K562 (cell line): ENCODE measurements around the gene QARS1. TPM values are rescaled to one million over a fixed set of nuclear protein-coding genes. Genes with fewer than 3 reads are reported as not detected.

Source experiments
- CBX1 ChIP-seq: sonication (generic); IDR thresholded peaks from 2 replicates; pipeline ENCODE4 v1.6.1; 2016; ENCODE audit warnings: antibody characterized with exemption, low read depth, mild to moderate bottlenecking
- FOXK2 ChIP-seq, 2 experiments: fragments of 450-650 bp; IDR thresholded peaks in 1 of 2; conservative IDR thresholded peaks in 1 of 2; 2 replicates each; pipeline ENCODE4 v1.6.1; 2016; ENCODE audit warnings: low read depth in 2 of 2, mild to moderate bottlenecking in 1 of 2
- GABPA ChIP-seq: fragments of 200-800 bp; sonication (Bioruptor generic); conservative IDR thresholded peaks from 2 replicates; pipeline ENCODE4 v1.6.1; 2016; ENCODE audit warnings: low read depth, missing genetic modification characterization, missing compliant biosample characterization
- L3MBTL2 ChIP-seq: fragments of 450-650 bp; IDR thresholded peaks from 2 replicates; pipeline ENCODE4 v1.6.1; 2016; ENCODE audit warnings: mild to moderate bottlenecking, moderate library complexity
- NR3C1 ChIP-seq: sonication (generic); formaldehyde crosslinking; IDR thresholded peaks from 2 replicates; pipeline ENCODE4 v1.8.1; 2022; ENCODE audit warnings: missing genetic modification reagents
- PHF8 ChIP-seq: fragments of 200-600 bp; sonication (generic); IDR thresholded peaks from 2 replicates; pipeline ENCODE4 v1.6.1; 2012; ENCODE audit warnings: mixed run types, mild to moderate bottlenecking, inconsistent platforms, low read length, moderate library complexity, borderline replicate concordance
- RBFOX2 ChIP-seq: fragments of 200-400 bp; formaldehyde crosslinking; IDR thresholded peaks from 2 replicates; pipeline ENCODE4 v1.6.1; 2017; ENCODE audit warnings: low read depth, mild to moderate bottlenecking, low read length, moderate library complexity
- polyA plus RNA-seq, 8 experiments: library from polyadenylated mRNA; depleted of rRNA in 4 of 8; stranded (reverse) in 5 of 8; unstranded in 3 of 8; fragments of >200 nt; fragmentation: Nextera tagmentation in 2 of 8; fragmentation: Illumina TruSeq in 1 of 8; extraction: Ambion mirVana in 2 of 8; extraction: Trizol in 1 of 8; gene quantifications; 2 replicates each; pipeline versions ENCODE4 v1.2.1 to v1.2.3, GENCODE V29; 2011 to 2014; ENCODE audit warnings: inconsistent platforms in 1 of 8, missing spikeins in 1 of 8
- total RNA-seq, 7 experiments: library from RNA; depleted of rRNA in 6 of 7; stranded (reverse); fragments of >200 nt in 6 of 7; fragmentation: Illumina TruSeq in 2 of 7; extraction: Trizol in 2 of 7; gene quantifications; 2 replicates each; pipeline versions ENCODE4 v1.2.1 to v1.2.3, GENCODE V29; 2011 to 2021; ENCODE audit warnings: low replicate concordance in 1 of 7
- TF ChIP-seq, protein P1 (sequence below), 2 experiments: IDR thresholded peaks in 1 of 2; conservative IDR thresholded peaks in 1 of 2; 2 replicates each; pipeline ENCODE4 v1.6.1; 2016; ENCODE audit warnings: low read depth in 2 of 2, mild to moderate bottlenecking in 1 of 2, missing compliant biosample characterization in 1 of 2, missing genetic modification characterization in 1 of 2, moderate library complexity in 1 of 2
- TF ChIP-seq, protein P2 (sequence below): conservative IDR thresholded peaks from 2 replicates; pipeline ENCODE4 v1.6.1; 2011; ENCODE audit warnings: low read depth, mild to moderate bottlenecking, low read length; ENCODE audit not compliant: control insufficient read depth
- TF ChIP-seq, protein P3 (sequence below): fragments of 200-800 bp; sonication (Bioruptor generic); IDR thresholded peaks from 2 replicates; pipeline ENCODE4 v1.6.1; 2017; ENCODE audit warnings: missing genetic modification characterization, missing compliant biosample characterization
- TF ChIP-seq, protein P4 (sequence below): fragments of 250-450 bp; sonication (Bioruptor Pico); IDR thresholded peaks from 2 replicates; pipeline ENCODE4 v1.4.0; 2020
- TF ChIP-seq, protein P5 (sequence below): fragments of 450-650 bp; formaldehyde crosslinking; IDR thresholded peaks from 2 replicates; pipeline ENCODE4 v1.4.0; 2020; ENCODE audit warnings: mild to moderate bottlenecking, moderate library complexity

QARS1 gene
- total and polyA plus RNA-seq, 9 of the 15 experiments (the other 6 are each of a cell fraction or from before 2014, with no cell fraction given) = 148 to 310 (median 273) TPM

DNA sequence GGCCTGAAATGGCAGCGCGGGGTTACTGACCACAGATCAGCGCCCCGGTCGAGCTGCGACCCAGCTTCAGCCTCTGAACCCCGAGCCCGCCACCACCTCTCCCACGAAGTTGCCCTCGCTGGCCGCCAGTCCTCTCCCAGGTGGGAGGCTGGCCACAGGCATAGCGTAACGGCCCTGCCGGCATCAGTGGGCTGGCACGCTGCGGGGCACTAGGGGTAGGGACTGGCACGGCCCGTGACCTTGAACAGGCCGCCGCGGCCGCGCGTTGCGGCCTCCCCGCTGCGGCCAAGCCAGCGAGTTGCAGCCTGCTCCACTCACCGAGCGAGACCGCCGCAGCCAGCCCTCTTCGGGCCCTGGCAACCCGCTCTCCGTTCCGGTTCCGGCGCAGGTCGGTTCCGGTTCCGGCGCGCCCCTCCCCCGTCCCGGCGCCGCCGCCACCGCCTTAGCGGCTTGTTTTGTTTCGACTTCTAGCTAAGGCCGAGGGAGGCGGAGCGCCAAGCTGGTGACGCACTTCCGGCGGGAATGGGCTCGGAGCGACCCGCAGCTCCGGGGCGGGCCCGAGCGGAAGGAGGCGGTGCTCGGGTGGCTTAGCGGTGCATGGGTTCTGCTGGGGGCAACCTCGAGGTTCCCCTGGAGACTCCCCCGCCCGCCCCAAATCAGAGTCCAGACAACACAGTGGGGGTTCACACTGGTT, 16.0 kb upstream of the QARS1 start, which contains the start of gene USP19 (continued):
- TF ChIP-seq, protein P1, sequence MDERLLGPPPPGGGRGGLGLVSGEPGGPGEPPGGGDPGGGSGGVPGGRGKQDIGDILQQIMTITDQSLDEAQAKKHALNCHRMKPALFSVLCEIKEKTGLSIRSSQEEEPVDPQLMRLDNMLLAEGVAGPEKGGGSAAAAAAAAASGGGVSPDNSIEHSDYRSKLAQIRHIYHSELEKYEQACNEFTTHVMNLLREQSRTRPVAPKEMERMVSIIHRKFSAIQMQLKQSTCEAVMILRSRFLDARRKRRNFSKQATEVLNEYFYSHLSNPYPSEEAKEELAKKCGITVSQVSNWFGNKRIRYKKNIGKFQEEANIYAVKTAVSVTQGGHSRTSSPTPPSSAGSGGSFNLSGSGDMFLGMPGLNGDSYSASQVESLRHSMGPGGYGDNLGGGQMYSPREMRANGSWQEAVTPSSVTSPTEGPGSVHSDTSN (CRISPR knock-in tag; IDR thresholded peaks at IDR 0.05; ENCODE audit: low read depth) = no peak
- TF ChIP-seq, protein P1 (tag; conservative IDR thresholded peaks at IDR 0.05; ENCODE audit: low read depth) = no peak
- TF ChIP-seq L3MBTL2 (peak; percentile 24; the same call in 1 of the 2 replicates), GABPA (tag) (peak; percentile 97), NR3C1 (CRISPR knock-in tag) (peak; percentile 41; the same call in 1 of the 2 replicates), RBFOX2 (peak; percentile 90), CBX1 (peak; percentile 64; the same call in 1 of the 2 replicates), PHF8 (peak; percentile 94; the same call in 1 of the 2 replicates), FOXK2 (conservative IDR thresholded peaks at IDR 0.05 in 1 of 2, IDR thresholded peaks at IDR 0.05 in 1 of 2; ENCODE audit: low read depth in 2 of 2) (peak; percentile 93)
- TF ChIP-seq, protein P2, sequence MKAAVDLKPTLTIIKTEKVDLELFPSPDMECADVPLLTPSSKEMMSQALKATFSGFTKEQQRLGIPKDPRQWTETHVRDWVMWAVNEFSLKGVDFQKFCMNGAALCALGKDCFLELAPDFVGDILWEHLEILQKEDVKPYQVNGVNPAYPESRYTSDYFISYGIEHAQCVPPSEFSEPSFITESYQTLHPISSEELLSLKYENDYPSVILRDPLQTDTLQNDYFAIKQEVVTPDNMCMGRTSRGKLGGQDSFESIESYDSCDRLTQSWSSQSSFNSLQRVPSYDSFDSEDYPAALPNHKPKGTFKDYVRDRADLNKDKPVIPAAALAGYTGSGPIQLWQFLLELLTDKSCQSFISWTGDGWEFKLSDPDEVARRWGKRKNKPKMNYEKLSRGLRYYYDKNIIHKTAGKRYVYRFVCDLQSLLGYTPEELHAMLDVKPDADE = 0 out of 2 replicates have a peak, but pooled peaks have one; percentile 25
- TF ChIP-seq, protein P3, sequence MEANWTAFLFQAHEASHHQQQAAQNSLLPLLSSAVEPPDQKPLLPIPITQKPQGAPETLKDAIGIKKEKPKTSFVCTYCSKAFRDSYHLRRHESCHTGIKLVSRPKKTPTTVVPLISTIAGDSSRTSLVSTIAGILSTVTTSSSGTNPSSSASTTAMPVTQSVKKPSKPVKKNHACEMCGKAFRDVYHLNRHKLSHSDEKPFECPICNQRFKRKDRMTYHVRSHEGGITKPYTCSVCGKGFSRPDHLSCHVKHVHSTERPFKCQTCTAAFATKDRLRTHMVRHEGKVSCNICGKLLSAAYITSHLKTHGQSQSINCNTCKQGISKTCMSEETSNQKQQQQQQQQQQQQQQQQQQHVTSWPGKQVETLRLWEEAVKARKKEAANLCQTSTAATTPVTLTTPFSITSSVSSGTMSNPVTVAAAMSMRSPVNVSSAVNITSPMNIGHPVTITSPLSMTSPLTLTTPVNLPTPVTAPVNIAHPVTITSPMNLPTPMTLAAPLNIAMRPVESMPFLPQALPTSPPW = peak; percentile 68; the same call in 1 of the 2 replicates
- TF ChIP-seq, protein P4, sequence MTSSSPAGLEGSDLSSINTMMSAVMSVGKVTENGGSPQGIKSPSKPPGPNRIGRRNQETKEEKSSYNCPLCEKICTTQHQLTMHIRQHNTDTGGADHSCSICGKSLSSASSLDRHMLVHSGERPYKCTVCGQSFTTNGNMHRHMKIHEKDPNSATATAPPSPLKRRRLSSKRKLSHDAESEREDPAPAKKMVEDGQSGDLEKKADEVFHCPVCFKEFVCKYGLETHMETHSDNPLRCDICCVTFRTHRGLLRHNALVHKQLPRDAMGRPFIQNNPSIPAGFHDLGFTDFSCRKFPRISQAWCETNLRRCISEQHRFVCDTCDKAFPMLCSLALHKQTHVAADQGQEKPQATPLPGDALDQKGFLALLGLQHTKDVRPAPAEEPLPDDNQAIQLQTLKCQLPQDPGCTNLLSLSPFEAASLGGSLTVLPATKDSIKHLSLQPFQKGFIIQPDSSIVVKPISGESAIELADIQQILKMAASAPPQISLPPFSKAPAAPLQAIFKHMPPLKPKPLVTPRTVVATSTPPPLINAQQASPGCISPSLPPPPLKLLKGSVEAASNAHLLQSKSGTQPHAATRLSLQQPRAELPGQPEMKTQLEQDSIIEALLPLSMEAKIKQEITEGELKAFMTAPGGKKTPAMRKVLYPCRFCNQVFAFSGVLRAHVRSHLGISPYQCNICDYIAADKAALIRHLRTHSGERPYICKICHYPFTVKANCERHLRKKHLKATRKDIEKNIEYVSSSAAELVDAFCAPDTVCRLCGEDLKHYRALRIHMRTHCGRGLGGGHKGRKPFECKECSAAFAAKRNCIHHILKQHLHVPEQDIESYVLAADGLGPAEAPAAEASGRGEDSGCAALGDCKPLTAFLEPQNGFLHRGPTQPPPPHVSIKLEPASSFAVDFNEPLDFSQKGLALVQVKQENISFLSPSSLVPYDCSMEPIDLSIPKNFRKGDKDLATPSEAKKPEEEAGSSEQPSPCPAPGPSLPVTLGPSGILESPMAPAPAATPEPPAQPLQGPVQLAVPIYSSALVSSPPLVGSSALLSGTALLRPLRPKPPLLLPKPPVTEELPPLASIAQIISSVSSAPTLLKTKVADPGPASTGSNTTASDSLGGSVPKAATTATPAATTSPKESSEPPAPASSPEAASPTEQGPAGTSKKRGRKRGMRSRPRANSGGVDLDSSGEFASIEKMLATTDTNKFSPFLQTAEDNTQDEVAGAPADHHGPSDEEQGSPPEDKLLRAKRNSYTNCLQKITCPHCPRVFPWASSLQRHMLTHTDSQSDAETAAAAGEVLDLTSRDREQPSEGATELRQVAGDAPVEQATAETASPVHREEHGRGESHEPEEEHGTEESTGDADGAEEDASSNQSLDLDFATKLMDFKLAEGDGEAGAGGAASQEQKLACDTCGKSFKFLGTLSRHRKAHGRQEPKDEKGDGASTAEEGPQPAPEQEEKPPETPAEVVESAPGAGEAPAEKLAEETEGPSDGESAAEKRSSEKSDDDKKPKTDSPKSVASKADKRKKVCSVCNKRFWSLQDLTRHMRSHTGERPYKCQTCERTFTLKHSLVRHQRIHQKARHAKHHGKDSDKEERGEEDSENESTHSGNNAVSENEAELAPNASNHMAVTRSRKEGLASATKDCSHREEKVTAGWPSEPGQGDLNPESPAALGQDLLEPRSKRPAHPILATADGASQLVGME = 0 out of 2 replicates have a peak, but pooled peaks have one; percentile 23
- TF ChIP-seq, protein P5, sequence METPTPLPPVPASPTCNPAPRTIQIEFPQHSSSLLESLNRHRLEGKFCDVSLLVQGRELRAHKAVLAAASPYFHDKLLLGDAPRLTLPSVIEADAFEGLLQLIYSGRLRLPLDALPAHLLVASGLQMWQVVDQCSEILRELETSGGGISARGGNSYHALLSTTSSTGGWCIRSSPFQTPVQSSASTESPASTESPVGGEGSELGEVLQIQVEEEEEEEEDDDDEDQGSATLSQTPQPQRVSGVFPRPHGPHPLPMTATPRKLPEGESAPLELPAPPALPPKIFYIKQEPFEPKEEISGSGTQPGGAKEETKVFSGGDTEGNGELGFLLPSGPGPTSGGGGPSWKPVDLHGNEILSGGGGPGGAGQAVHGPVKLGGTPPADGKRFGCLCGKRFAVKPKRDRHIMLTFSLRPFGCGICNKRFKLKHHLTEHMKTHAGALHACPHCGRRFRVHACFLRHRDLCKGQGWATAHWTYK (CRISPR knock-in tag) = peak; percentile 52; the same call in 1 of the 2 replicates
